ENCODE data around the gene TPRA1.

TPRA1 gene

DNA sequence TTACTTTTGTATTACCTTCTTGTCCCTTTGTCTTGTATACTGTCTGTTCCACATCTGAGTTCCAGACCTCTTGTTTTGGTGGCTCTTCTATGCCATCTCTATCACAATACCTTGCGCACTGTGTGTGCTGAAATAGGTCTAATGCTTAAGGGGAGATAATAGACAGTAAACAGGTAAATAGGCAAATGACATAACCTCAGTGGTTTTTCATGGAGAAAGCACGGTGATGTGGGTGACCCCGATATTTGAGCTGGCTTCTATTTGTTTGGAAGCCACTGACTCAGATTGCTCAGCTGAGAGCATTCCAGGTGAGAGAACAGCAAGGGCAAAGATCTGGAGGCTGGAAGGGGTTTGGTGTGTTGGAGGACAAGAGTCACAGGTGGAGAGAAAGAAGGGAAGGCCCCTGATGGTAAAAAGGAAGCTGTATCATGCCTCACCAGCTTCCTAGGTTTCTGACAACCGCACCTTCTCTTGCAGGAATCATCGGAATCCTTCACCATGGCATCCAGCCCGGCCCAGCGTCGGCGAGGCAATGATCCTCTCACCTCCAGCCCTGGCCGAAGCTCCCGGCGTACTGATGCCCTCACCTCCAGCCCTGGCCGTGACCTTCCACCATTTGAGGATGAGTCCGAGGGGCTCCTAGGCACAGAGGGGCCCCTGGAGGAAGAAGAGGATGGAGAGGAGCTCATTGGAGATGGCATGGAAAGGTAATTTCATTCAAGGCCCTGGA, 8.5 kb upstream of the TPRA1 start:
- TF ChIP-seq, protein P1, sequence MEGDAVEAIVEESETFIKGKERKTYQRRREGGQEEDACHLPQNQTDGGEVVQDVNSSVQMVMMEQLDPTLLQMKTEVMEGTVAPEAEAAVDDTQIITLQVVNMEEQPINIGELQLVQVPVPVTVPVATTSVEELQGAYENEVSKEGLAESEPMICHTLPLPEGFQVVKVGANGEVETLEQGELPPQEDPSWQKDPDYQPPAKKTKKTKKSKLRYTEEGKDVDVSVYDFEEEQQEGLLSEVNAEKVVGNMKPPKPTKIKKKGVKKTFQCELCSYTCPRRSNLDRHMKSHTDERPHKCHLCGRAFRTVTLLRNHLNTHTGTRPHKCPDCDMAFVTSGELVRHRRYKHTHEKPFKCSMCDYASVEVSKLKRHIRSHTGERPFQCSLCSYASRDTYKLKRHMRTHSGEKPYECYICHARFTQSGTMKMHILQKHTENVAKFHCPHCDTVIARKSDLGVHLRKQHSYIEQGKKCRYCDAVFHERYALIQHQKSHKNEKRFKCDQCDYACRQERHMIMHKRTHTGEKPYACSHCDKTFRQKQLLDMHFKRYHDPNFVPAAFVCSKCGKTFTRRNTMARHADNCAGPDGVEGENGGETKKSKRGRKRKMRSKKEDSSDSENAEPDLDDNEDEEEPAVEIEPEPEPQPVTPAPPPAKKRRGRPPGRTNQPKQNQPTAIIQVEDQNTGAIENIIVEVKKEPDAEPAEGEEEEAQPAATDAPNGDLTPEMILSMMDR (conservative IDR thresholded peaks at IDR 0.05; ENCODE audit: low read depth, low read length) = no peak
- peak overlapping the region; percentile 64 for H3K4me3 ChIP-seq (ENCODE audit: low read length)

DNA sequence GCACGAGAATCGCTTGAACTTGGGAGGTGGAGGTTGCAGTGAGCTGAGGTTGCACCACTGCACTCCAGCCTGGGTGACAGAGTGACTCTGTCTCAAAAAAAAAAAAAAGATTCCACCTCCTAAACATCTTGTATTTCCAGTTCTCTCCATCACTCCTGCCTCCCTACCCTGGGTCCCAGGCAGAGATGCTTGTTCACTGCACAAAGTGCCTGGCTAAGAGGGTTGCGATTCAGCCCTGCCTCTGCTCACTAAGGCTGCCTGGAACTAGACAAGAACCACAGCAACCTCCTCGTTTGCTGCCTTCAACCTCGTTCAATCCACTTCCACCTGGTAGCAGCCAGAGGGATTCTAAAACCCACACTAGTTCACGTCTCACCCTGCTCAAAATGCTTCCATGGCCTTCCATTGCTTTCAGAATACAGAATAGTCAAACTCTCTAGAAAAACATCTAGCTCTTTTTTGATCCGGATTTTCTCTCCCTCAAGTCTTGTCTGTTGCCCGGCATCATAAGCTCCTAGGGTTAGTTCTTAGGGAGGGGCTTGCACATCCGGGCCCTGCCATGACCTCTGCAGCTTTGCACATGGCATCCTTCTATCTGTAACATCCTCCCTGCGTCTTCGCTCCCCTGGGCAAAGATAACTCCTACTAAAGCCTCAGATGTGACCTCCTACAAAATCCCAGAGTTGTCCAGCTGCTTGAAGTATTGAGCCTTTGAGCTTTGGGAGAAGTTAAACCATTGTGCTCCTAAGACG, 6.7 kb upstream of the TPRA1 start:
- no peak overlapping the region for H3K4me3 ChIP-seq (ENCODE audit: low read length)
- DNase-seq (ENCODE audit: low read depth) = no peak
- TF ChIP-seq, protein P1 (conservative IDR thresholded peaks at IDR 0.05; ENCODE audit: low read depth, low read length) = no peak

More for the DNA sequence above, 8.5 kb upstream of the TPRA1 start:
- no peak for DNase-seq (ENCODE audit: low read depth)

DNA sequence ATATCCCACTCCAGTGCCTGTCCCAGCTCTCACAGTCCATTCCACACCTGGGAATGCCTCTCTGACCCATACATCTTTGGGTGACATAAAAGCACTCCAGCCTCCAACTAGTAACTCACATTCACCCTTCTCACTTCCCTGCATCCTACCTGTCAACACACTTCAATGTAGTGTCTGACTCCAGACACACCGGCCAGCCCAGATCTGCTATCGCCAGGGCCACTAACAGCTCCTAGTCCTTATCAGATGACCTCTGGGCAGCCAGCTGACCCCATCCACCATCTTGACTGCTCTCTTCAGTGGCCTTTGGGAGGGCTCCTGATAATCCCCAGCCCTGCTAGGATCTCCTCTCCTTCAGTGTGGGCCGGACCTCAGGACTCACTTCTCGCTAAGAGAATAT, 4.8 kb upstream of the TPRA1 start:
- no peak for DNase-seq (ENCODE audit: low read depth)
- TF ChIP-seq, protein P1 (conservative IDR thresholded peaks at IDR 0.05; ENCODE audit: low read depth, low read length) = no peak
- no peak overlapping the region for H3K4me3 ChIP-seq (ENCODE audit: low read length)

DNA sequence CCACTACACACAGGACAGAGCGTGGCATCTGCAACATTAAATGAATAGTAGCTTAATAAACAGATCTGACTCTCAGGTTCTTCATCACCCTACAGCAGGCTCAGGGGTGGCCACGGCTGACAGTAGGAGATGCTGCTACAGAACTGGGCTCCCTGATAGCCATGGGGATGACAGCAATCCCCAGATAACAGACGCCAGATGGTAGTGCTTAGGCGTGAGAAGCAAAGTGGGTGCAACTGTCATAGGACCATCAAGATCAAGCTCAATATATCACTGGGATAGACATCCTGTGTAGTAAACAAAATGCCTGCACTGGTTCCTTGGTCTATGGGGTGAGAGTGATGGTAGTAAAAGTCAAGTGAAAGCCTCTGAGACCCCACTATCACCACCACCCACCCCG, 2.6 kb upstream of the TPRA1 start:
- DNase-seq (ENCODE audit: low read depth) = no peak
- TF ChIP-seq, protein P1 (conservative IDR thresholded peaks at IDR 0.05; ENCODE audit: low read depth, low read length) = no peak
- H3K4me3 ChIP-seq (ENCODE audit: low read length) = no peak overlapping the region

DNA sequence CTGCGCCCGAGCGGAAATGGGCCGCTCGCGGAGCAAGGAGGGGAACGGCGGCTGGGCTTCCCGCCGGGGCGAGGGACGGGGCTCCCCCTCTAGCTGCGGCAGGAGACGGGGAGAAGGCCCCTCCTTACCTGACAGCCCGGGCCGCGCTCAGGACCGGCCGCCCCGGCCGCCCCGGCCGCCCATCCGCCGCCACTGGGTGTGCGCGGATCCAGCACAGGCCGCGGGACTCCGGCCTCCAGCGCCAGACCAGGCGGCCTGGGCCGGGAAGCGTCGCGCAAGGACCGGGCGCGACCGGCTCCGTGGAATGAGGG, 296 bp downstream of the TPRA1 start:
- DNase-seq (ENCODE audit: low read depth) = no peak
- H3K4me3 ChIP-seq (ENCODE audit: low read length) = peak overlapping the region; percentile 73
- TF ChIP-seq, protein P1 (conservative IDR thresholded peaks at IDR 0.05; ENCODE audit: low read depth, low read length) = no peak

DNA sequence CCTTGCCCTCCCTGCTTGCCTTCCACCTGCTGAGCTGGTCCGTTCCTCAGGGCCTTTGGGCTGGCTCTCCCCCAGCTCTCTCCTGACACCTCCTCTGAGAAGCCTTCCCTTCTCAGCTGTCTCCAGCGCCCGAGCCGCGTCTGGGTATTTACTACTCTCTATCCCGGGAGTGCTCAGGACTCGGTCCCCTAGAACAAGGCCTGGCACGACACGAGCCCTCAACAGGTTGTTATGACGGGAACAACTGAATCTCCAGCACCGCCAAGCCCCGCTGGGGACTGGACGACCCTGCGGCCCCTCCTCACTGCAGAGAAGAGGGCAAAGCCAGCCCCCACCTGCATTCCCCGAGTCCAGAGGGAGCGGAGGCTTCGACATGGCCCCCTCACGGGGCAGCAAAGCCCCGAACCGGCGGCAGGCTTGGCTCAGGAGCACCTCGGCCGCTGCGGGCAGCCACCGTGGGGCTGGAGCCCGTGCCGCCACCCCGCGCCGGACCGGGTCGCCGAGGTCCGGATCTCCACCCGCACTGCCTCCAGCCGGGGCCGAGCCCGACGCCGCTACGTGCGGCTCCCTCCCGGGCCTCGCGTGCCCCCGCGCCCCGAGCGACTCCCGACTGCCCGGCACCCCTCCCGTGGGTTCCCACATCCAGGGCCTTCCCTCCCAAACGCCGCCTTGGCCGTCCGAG, 792 bp downstream of the TPRA1 start:
- no peak for DNase-seq (ENCODE audit: low read depth)
- TF ChIP-seq, protein P1 (conservative IDR thresholded peaks at IDR 0.05; ENCODE audit: low read depth, low read length) = no peak

More for the DNA sequence above, 792 bp downstream of the TPRA1 start:
- H3K4me3 ChIP-seq (ENCODE audit: low read length) = peak overlapping the region; percentile 73

Measured in retinal pigment epithelial cell (primary cell).